ENCODE measurements around the gene PRDX6.
A peak's percentile ranks its signal among the peaks of the same experiment; 100 is the strongest.
"Not testable (repeated sequence)": the region's sequence is repeated elsewhere in the genome, so short reads cannot be mapped to it uniquely, and the experiment has no call there.

The PRDX6 gene

GRCh38 chr1:173467426-173467825, 9.7 kb upstream of the PRDX6 start:
- no peak overlapping the region for H3K4me3 ChIP-seq (ENCODE audit: low read depth, low read length)
- peak; percentile 56 for DNase-seq (ENCODE audit: low read depth)
- TF ChIP-seq, protein P1, sequence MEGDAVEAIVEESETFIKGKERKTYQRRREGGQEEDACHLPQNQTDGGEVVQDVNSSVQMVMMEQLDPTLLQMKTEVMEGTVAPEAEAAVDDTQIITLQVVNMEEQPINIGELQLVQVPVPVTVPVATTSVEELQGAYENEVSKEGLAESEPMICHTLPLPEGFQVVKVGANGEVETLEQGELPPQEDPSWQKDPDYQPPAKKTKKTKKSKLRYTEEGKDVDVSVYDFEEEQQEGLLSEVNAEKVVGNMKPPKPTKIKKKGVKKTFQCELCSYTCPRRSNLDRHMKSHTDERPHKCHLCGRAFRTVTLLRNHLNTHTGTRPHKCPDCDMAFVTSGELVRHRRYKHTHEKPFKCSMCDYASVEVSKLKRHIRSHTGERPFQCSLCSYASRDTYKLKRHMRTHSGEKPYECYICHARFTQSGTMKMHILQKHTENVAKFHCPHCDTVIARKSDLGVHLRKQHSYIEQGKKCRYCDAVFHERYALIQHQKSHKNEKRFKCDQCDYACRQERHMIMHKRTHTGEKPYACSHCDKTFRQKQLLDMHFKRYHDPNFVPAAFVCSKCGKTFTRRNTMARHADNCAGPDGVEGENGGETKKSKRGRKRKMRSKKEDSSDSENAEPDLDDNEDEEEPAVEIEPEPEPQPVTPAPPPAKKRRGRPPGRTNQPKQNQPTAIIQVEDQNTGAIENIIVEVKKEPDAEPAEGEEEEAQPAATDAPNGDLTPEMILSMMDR (conservative IDR thresholded peaks at IDR 0.05; ENCODE audit: low read depth, low read length): peak; percentile 13

DNA sequence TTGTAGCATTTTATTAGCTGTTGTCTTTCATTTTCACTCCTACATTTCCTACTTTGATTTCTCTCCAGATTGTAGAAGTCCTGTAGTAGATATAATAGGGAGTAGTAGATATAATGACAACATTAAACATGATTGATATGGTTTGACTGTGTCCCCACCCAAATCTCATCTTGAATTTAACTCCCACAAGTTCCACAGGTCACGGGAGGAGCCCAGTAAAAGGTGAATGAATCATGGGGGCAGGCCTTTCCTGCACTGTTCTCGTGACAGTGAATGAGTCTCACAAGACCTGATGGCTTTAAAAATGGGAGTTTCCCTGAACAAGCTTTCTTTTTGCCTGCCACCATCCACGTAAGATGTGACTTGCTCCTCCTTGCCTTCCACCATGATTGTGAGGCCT, 7.5 kb upstream of the PRDX6 start:
- TF ChIP-seq, protein P1 (conservative IDR thresholded peaks at IDR 0.05; ENCODE audit: low read depth, low read length): no peak
- no peak for DNase-seq (ENCODE audit: low read depth)
- no peak overlapping the region for H3K4me3 ChIP-seq (ENCODE audit: low read depth, low read length)

DNA sequence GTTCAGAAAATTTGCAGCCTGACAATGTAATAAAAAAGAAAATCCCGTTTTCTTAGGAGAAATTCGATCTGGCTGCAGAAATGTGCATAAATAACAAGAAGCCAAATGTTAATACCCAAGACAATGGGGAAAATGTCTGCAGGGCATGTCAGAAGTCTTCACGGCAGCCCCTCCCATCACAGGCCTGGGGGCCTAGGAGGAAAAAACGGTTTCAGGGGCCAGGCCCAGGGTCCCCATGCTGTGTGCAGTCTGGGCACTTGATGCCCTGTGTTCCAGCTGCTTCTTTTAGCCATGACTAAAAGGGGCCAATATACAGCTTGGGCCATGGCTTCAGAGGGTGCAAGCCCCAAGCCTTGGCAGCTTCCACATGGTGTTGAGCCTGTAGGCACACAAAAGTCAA, 6.5 kb upstream of the PRDX6 start:
- TF ChIP-seq, protein P1 (conservative IDR thresholded peaks at IDR 0.05; ENCODE audit: low read depth, low read length): no peak
- no peak for DNase-seq (ENCODE audit: low read depth)
- no peak overlapping the region for H3K4me3 ChIP-seq (ENCODE audit: low read depth, low read length)

- H3K4me3 ChIP-seq (ENCODE audit: low read depth, low read length): no peak overlapping the region
- TF ChIP-seq, protein P1 (conservative IDR thresholded peaks at IDR 0.05; ENCODE audit: low read depth, low read length): no peak
- DNase-seq (ENCODE audit: low read depth): peak; percentile 58
These were observed 3.5 kb upstream of the PRDX6 start for GRCh38 chr1:173473599-173474011.

GRCh38 chr1:173474097-173474779, 2.9 kb upstream of the PRDX6 start:
- H3K4me3 ChIP-seq (ENCODE audit: low read depth, low read length): no peak overlapping the region
- TF ChIP-seq, protein P1 (conservative IDR thresholded peaks at IDR 0.05; ENCODE audit: low read depth, low read length): no peak
- peak; percentile 31 for DNase-seq (ENCODE audit: low read depth)

DNA sequence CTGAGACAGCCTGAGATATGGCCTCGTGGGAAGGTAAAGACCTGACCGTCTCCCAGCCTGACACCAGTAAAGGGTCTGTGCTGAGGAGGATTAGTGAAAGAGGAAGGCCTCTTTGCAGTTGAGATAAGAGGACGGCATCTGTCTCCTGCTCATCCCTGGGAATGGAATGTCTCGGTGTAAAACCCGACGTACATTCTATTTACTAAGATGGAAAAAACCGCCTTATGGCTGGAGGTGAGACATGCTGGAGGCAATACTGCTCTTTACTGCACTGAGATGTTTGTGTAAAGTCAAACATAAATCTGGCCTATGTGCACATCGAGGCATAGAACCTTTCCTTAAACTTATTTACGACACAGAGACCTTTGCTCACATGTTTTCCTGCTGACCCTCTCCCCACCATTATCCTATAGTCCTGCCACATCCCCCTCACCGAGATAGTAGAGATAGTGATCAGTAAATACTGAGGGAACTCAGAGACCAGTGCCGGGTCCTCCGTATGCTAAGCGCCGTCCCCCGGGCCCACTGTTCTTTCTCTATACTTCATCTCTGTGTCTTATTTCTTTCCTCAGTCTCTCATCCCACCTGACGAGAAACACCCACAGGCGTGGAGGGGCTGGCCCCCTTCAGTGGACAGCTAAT, 2.2 kb upstream of the PRDX6 start:
- peak overlapping the region; percentile 84 for H3K4me3 ChIP-seq (ENCODE audit: low read depth, low read length)
- DNase-seq (ENCODE audit: low read depth): not testable (repeated sequence)

DNA sequence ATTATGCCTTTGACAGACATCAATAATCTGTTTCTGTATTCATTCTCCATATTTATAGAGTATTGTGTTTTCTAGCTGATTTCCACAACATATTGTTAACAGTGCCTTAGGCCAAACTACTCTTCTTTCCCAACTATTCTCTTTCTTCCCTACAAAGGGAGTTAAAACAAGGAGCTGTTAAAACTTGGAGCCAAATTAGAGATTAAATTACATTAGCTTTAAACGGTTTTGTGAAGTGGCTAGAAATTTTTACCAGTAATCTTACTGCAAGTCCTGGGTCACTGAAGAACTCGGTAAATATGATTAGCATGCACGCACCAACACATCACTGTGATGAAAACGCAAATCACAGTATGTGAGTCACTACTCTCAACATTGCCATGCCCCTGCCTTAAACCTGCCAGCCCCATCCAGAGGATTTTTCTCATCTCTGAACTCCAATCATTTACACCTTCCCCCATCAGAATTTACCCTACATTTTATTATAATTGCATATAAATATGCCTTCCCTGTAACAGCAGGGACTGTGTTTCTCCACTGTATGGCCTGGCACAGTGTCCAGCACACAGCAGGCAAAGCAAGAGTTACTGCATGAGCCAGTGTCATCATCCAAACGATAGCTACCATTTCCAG, 1.5 kb upstream of the PRDX6 start:
- TF ChIP-seq, protein P1 (conservative IDR thresholded peaks at IDR 0.05; ENCODE audit: low read depth, low read length): no peak

More for the DNA sequence above, 1.5 kb upstream of the PRDX6 start:
- H3K4me3 ChIP-seq (ENCODE audit: low read depth, low read length): peak overlapping the region; percentile 84
- DNase-seq (ENCODE audit: low read depth): peak; percentile 83

Measured in choroid plexus epithelial cell (primary cell).